Transverse colon (tissue), 4 donors: ENCODE results near the gene DNAJC24. TPM values are rescaled to one million over a fixed set of nuclear protein-coding genes. Genes with fewer than 3 reads are reported as not detected.

Source experiments
- DNase-seq: peaks from one replicate; pipeline ENCODE4 v3.0.0-alpha.2; 2019
- H3K27ac ChIP-seq, 4 donors: fragments of 200-600 bp; sonication (generic); 2 replicates each; pipeline ENCODE4 v1.5.1; 2016 to 2018; ENCODE audit warnings: inconsistent platforms in 4 of 4
- H3K27me3 ChIP-seq: fragments of 200-600 bp; sonication (generic); 2 replicates; pipeline ENCODE4 v1.5.1; 2017; ENCODE audit warnings: inconsistent platforms
- H3K36me3 ChIP-seq, 4 donors: fragments of 200-600 bp; sonication (generic); 2 replicates each; pipeline ENCODE4 v1.5.1; 2017 to 2019; ENCODE audit warnings: inconsistent platforms in 4 of 4
- H3K4me1 ChIP-seq, 4 donors: fragments of 200-600 bp; sonication (generic); 2 replicates each; pipeline ENCODE4 v1.5.1; 2017 to 2020; ENCODE audit warnings: inconsistent platforms in 4 of 4
- H3K4me3 ChIP-seq, 4 donors: fragments of 200-600 bp; sonication (generic); 1 replicate in 1 of 4; 2 replicates in 3 of 4; pipeline versions ENCODE4 v1.5.1 to v1.6.1; 2017 to 2019; ENCODE audit warnings: inconsistent platforms in 4 of 4
- H3K9me3 ChIP-seq, 2 donors: fragments of 200-600 bp; sonication (generic); 2 replicates each; pipeline ENCODE4 v1.5.1; 2017 to 2019; ENCODE audit warnings: inconsistent platforms in 2 of 2
- EP300 ChIP-seq: sonication (generic); formaldehyde crosslinking; IDR thresholded peaks from one replicate; pipeline ENCODE4 v1.6.1; 2017; ENCODE audit warnings: antibody characterized with exemption, low read depth
- POLR2A ChIP-seq: fragments of 450-650 bp; IDR thresholded peaks from one replicate; pipeline ENCODE4 v1.6.1; 2016; ENCODE audit warnings: antibody characterized with exemption, mild to moderate bottlenecking, moderate library complexity
- POLR2AphosphoS5 ChIP-seq, 3 donors: sonication (generic); formaldehyde crosslinking; IDR thresholded peaks; one replicate each; pipeline ENCODE4 v1.6.1; 2016; ENCODE audit warnings: antibody characterized with exemption in 3 of 3
- WGBS, 2 donors: methylation state at CpG; one replicate each; pipeline ENCODE4 v1.1.5; 2018; ENCODE audit warnings: low coverage in 1 of 2; 5-methylcytosine and 5-hydroxymethylcytosine counted together
- in situ Hi-C, 4 donors: fragments of 200-750 bp; cut with MboI; loops; one replicate each; pipeline versions ENCODE4 v1.15.0 to v1.15.1; 2017; ENCODE audit warnings: low sequenced_read_pairs in 3 of 4, low pct_ligation_motif_present in 1 of 4, low pct_unique_long_range_greater_than_20kb in 1 of 4
- intact Hi-C: fragments of 100-400 bp; cut with DNase I; formaldehyde crosslinking; loops from one replicate; pipeline ENCODE4 v1.15.1; 2023; ENCODE audit warnings: low total_unique reads
- total RNA-seq, 4 donors: library from RNA; depleted of rRNA; stranded (reverse); fragments of >200 nt; gene quantifications; one replicate each; pipeline ENCODE4 v1.1.0, GENCODE V29; 2016
- TF ChIP-seq, protein P1 (sequence below), 5 experiments: fragments of 200-600 bp in 3 of 5; fragments of 450-650 bp in 2 of 5; sonication (generic) in 3 of 5; IDR thresholded peaks; 1 replicate in 2 of 5; 2 replicates in 3 of 5; pipeline ENCODE4 v1.5.1; 2016 to 2017; ENCODE audit warnings: antibody characterized with exemption in 5 of 5, inconsistent platforms in 3 of 5, mild to moderate bottlenecking in 2 of 5, moderate library complexity in 1 of 5

Gene DNAJC24
- total RNA-seq, 4 donors from 2014 or later = 5.6 to 15.3 (median 10.6) TPM

- TF ChIP-seq POLR2A = no peak
- TF ChIP-seq POLR2AphosphoS5 (IDR thresholded peaks at IDR 0.05) = no peak
- TF ChIP-seq, protein P1, sequence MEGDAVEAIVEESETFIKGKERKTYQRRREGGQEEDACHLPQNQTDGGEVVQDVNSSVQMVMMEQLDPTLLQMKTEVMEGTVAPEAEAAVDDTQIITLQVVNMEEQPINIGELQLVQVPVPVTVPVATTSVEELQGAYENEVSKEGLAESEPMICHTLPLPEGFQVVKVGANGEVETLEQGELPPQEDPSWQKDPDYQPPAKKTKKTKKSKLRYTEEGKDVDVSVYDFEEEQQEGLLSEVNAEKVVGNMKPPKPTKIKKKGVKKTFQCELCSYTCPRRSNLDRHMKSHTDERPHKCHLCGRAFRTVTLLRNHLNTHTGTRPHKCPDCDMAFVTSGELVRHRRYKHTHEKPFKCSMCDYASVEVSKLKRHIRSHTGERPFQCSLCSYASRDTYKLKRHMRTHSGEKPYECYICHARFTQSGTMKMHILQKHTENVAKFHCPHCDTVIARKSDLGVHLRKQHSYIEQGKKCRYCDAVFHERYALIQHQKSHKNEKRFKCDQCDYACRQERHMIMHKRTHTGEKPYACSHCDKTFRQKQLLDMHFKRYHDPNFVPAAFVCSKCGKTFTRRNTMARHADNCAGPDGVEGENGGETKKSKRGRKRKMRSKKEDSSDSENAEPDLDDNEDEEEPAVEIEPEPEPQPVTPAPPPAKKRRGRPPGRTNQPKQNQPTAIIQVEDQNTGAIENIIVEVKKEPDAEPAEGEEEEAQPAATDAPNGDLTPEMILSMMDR (IDR thresholded peaks at IDR 0.05) = no peak
- TF ChIP-seq EP300 = no peak
- intact Hi-C loops (no loop called here), in situ Hi-C loops (no loop called here)
- Histone ChIP-seq H3K4me1 (peaks cover 0 to 19% (median 8%) of the 10 kb centered on the region in 4 donors), H3K4me3 (no peak overlapping the region), H3K36me3 (no peaks in the 10 kb centered on the region), H3K9me3 (no peaks in the 10 kb centered on the region), H3K27me3 (peaks cover 3% of the 10 kb centered on the region), H3K27ac (no peak overlapping the region)
- no peak for DNase-seq
- 61 to 76% methylated on average over 2 to 4 of the region's 4 CpGs for WGBS, 2 donors
Observed at GRCh38 chr11:31366795-31367194, 2.9 kb upstream of the DNAJC24 start.

DNA sequence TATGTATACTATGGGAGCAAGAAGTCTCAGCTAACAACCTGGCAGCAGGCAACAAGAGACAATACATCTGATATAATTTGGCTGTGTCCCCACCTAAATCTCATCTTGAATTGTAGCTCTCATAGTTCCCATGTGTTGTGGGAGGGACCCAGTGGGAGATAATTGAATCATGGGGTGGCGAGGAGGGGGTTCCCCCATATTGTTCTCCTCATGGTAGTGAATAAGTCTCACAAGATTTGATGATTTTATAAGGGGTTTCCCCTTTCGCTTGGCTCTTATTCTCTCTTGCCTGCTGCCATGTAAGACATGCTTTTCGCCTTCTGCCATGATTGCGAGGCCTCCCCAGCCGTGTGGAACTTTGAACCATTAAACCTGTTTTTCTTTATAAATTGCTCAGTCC is 6.2 kb downstream of the DNAJC24 start:
- in situ Hi-C loops (no loop called here), intact Hi-C loops (no loop called here)
- Histone ChIP-seq H3K4me1 (peaks cover 0 to 5% (median 0%) of the 10 kb centered on the region in 4 donors), H3K4me3 (no peak overlapping the region), H3K9me3 (no peaks in the 10 kb centered on the region), H3K36me3 (no peaks in the 10 kb centered on the region), H3K27ac (no peak overlapping the region), H3K27me3 (no peaks in the 10 kb centered on the region)
- 98% methylated on average over 5 of the region's 5 CpGs; no CpG with 5 or more reads in 1 of the 2 donors for WGBS, 2 donors
- TF ChIP-seq, protein P1 (IDR thresholded peaks at IDR 0.05) = no peak
- TF ChIP-seq POLR2AphosphoS5 (IDR thresholded peaks at IDR 0.05) (no peak), EP300 (no peak), POLR2A (no peak)
- no peak for DNase-seq

DNA sequence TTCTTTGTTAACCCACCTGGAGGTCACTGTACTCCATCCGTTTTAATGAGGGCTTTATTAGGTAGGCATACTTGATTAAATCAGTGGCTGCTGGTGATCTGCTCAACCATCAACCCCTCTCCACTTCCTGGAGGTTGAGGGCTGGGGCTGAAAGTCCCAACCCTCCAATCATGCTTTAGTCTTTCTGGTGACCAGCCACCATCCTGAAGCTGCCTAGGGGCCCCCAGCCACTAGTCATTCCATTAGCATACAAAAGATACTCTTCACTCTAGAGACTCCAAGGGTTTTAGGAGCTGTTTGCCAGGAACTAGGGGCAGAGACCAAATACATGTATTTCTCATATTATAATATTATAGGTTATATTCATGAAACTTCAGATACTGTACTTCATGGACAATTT is 13.5 kb downstream of the DNAJC24 start:
- Histone ChIP-seq H3K9me3 (no peaks in the 10 kb centered on the region), H3K27ac (no peak overlapping the region), H3K36me3 (no peaks in the 10 kb centered on the region), H3K4me3 (no peak overlapping the region), H3K27me3 (no peaks in the 10 kb centered on the region), H3K4me1 (no peaks in the 10 kb centered on the region)
- in situ Hi-C loops = no loop called here
- intact Hi-C loops = no loop called here
- no peak for DNase-seq
- WGBS, 2 donors = 95% methylated on average over 1 of the region's 1 CpG; no CpG with 5 or more reads in 1 of the 2 donors
- no peak for TF ChIP-seq EP300
- no peak for TF ChIP-seq POLR2A
- TF ChIP-seq, protein P1 (IDR thresholded peaks at IDR 0.05) = no peak
- no peak for TF ChIP-seq POLR2AphosphoS5 (IDR thresholded peaks at IDR 0.05)

DNA sequence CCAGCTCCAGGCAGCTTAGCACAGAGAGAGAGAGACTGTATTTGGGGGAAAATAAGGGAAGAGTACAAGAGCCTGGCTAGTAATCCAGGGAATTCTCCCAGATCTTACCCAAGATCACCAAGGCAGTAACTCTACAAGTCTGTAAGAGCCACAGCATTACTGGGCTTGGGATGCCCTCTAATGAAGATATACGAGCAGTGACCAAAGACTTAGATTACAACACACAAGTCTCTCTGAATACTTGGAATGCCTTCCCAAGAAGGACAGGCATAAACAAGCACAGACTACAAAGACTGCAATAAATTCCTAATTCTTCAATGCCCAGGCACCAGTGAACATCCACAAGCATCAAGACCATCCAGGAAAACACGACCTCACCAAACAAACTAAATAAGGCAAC is 17.7 kb downstream of the DNAJC24 start:
- in situ Hi-C loops = no loop called here
- TF ChIP-seq, protein P1 (IDR thresholded peaks at IDR 0.05) = no peak
- TF ChIP-seq POLR2A = no peak
- no peak for TF ChIP-seq EP300
- no peak for TF ChIP-seq POLR2AphosphoS5 (IDR thresholded peaks at IDR 0.05)
- H3K36me3 ChIP-seq = no peaks in the 10 kb centered on the region
- WGBS, 2 donors = 88% methylated on average over 2 of the region's 2 CpGs; no CpG with 5 or more reads in 1 of the 2 donors
- H3K9me3 ChIP-seq = no peaks in the 10 kb centered on the region
- no peak overlapping the region for H3K27ac ChIP-seq
- H3K4me3 ChIP-seq = no peak overlapping the region
- H3K4me1 ChIP-seq = no peaks in the 10 kb centered on the region
- no peak for DNase-seq
- intact Hi-C loops = no loop called here
- no peaks in the 10 kb centered on the region for H3K27me3 ChIP-seq
